GM12878 (cell line): ENCODE results near the gene FAS. TPM values are rescaled to one million over a fixed set of nuclear protein-coding genes. Genes with fewer than 3 reads are reported as not detected.

Source experiments
- ATAC-seq: fragments of 200-7000 bp; cut with Tn5 transposase; 3 replicates; pipeline ENCODE4 v1.9.1; 2020; ENCODE audit warnings: mild to moderate bottlenecking, moderate library complexity
- BruUV-seq: library from RNA; stranded (reverse); fragments of 400-500 nt; replicated peaks from 2 replicates; lab custom pipeline; 2021; lab: Mats Ljungman, UMichigan
- CTCF ChIA-PET: fragments of 300-600 bp; sonication (Branson Sonifier 250); formaldehyde crosslinking; extraction: SDS; loops from one replicate; lab custom pipeline; 2021; ENCODE audit warnings: inconsistent platforms; lab: Yijun Ruan, JAX
- POLR2A ChIA-PET: fragments of 350-600 bp; formaldehyde crosslinking; extraction: SDS; loops from one replicate; lab custom pipeline; 2021; ENCODE audit warnings: inconsistent platforms; lab: Charles Lee
- RAD21 ChIA-PET: fragments of 300-600 bp; sonication (Branson Sonifier 250); formaldehyde crosslinking; loops from one replicate; lab custom pipeline; 2023; ENCODE audit warnings: antibody characterized with exemption; ENCODE audit not compliant: unreplicated experiment; lab: Charles Lee
- SMC1A ChIA-PET: fragments of 300-600 bp; sonication (Branson Sonifier 250); formaldehyde crosslinking; loops from one replicate; lab custom pipeline; 2023; ENCODE audit not compliant: unreplicated experiment, uncharacterized antibody; lab: Charles Lee
- DNase-seq: peaks from one replicate; pipeline ENCODE4 v3.0.0-alpha.2; 2011; ENCODE audit warnings: low read depth, low spot score
- FAIRE-seq: peaks from 3 replicates; lab custom pipeline; 2011; peaks lifted over from hg19 to GRCh38; lab: Jason Lieb, UNC
- H2AFZ ChIP-seq: 2 replicates; pipeline ENCODE4 v1.6.0; 2011; ENCODE audit warnings: low read depth, low read length, control low read depth; ENCODE audit not compliant: control insufficient read depth
- H3K27ac ChIP-seq: 2 replicates; pipeline ENCODE4 v1.5.1; 2011; ENCODE audit warnings: control low read depth; ENCODE audit not compliant: control insufficient read depth, insufficient read depth
- H3K27me3 ChIP-seq, 2 experiments: replicated peaks in 1 of 2; 2 replicates each; pipeline versions ENCODE4 v1.6.0 to v1.6.1; 2011; ENCODE audit warnings: low read length in 1 of 2; ENCODE audit not compliant: control insufficient read depth in 2 of 2, insufficient read depth in 2 of 2
- H3K36me3 ChIP-seq, 2 experiments: 2 replicates each; pipeline ENCODE4 v1.5.1; 2011; ENCODE audit warnings: low read length in 1 of 2; ENCODE audit not compliant: control insufficient read depth in 2 of 2, insufficient read depth in 2 of 2
- H3K4me1 ChIP-seq: 2 replicates; pipeline ENCODE4 v1.6.1; 2011; ENCODE audit warnings: mild to moderate bottlenecking, low read length, moderate library complexity, mixed read lengths; ENCODE audit not compliant: control insufficient read depth, insufficient read depth
- H3K4me2 ChIP-seq: 2 replicates; pipeline ENCODE4 v1.6.0; 2011; ENCODE audit warnings: control low read depth; ENCODE audit not compliant: control insufficient read depth, insufficient read depth
- H3K4me3 ChIP-seq: fragments of 200-600 bp; sonication (generic); 2 replicates; pipeline ENCODE4 v1.5.1; 2016
- H3K79me2 ChIP-seq: 2 replicates; pipeline ENCODE4 v1.6.0; 2011; ENCODE audit warnings: low read length; ENCODE audit not compliant: control insufficient read depth, insufficient read depth
- H3K9ac ChIP-seq: 2 replicates; pipeline ENCODE4 v1.8.0; 2011; ENCODE audit warnings: low read length, control low read depth, mixed read lengths; ENCODE audit not compliant: control insufficient read depth, insufficient read depth
- H3K9me3 ChIP-seq: replicated peaks from 3 replicates; pipeline ENCODE4 v1.5.1; 2011; ENCODE audit warnings: mild to moderate bottlenecking, low read length; ENCODE audit not compliant: control insufficient read depth, insufficient read depth
- H4K20me1 ChIP-seq: 2 replicates; pipeline ENCODE4 v1.6.0; 2011; ENCODE audit not compliant: control insufficient read depth, insufficient read depth
- CREB1 ChIP-seq: IDR thresholded peaks from 2 replicates; pipeline ENCODE4 v1.6.1; 2012; ENCODE audit warnings: low read depth, mild to moderate bottlenecking, inconsistent platforms
- EP300 ChIP-seq, 2 experiments: fragments of 150-350 bp in 1 of 2; IDR thresholded peaks; 2 replicates each; pipeline ENCODE4 v1.6.1; 2011 to 2012; ENCODE audit warnings: low read depth in 2 of 2, low read length in 2 of 2, borderline replicate concordance in 1 of 2, improper control_type of control experiment in 1 of 2, inconsistent platforms in 1 of 2; ENCODE audit not compliant: control insufficient read depth in 1 of 2
- MTA3 ChIP-seq: IDR thresholded peaks from 2 replicates; pipeline ENCODE4 v1.6.1; 2012; ENCODE audit warnings: low read length, inconsistent platforms, borderline replicate concordance
- NFXL1 ChIP-seq: fragments of 450-650 bp; IDR thresholded peaks from 2 replicates; pipeline ENCODE4 v1.6.1; 2017; ENCODE audit warnings: antibody characterized with exemption, mild to moderate bottlenecking, borderline replicate concordance
- PAX8 ChIP-seq: fragments of 450-650 bp; IDR thresholded peaks from 2 replicates; pipeline ENCODE4 v1.6.1; 2017; ENCODE audit warnings: mild to moderate bottlenecking, moderate library complexity
- PBX3 ChIP-seq: IDR thresholded peaks from 2 replicates; pipeline ENCODE4 v1.6.1; 2011; ENCODE audit warnings: mild to moderate bottlenecking, low read depth, low read length, moderate library complexity; ENCODE audit not compliant: insufficient replicate concordance
- RUNX3 ChIP-seq: IDR thresholded peaks from 2 replicates; pipeline ENCODE4 v1.6.1; 2012; ENCODE audit warnings: low read length, inconsistent platforms
- WGBS: methylation state at CpG from one replicate; pipeline ENCODE4 v1.1.6; 2016; ENCODE audit warnings: low lambda C conversion rate; ENCODE audit not compliant: insufficient replicate concordance, insufficient coverage; ENCODE audit errors: missing lambda C conversion rate; 5-methylcytosine and 5-hydroxymethylcytosine counted together
- in situ Hi-C: fragments of 300-500 bp; cut with MboI; formaldehyde crosslinking; loops from 9 replicates; pipeline ENCODE4 v1.14.3; 2018; ENCODE audit warnings: mixed read lengths
- intact Hi-C: fragments of 100-400 bp; cut with micrococcal nuclease; formaldehyde crosslinking; loops from one replicate; pipeline ENCODE4 v1.14.2; 2022; ENCODE audit not compliant: unreplicated experiment
- polyA plus RNA-seq, 11 experiments: library from polyadenylated mRNA; depleted of rRNA in 4 of 11; unstranded in 6 of 11; stranded (reverse) in 5 of 11; fragments of >200 nt; fragmentation: Nextera tagmentation in 4 of 11; fragmentation: Illumina TruSeq in 1 of 11; extraction: Ambion mirVana in 4 of 11; extraction: Trizol in 1 of 11; gene quantifications; 1 replicate in 1 of 11; 2 replicates in 10 of 11; pipeline versions ENCODE4 v1.2.1 to v1.2.3, GENCODE V29; 2011 to 2016; ENCODE audit warnings: inconsistent platforms in 2 of 11, missing spikeins in 2 of 11, low read depth in 1 of 11
- total RNA-seq, 4 experiments: library from RNA; depleted of rRNA in 3 of 4; stranded (reverse); fragments of >200 nt in 3 of 4; fragmentation: Illumina TruSeq in 1 of 4; extraction: Trizol in 1 of 4; gene quantifications; 2 replicates each; pipeline versions ENCODE4 v1.2.1 to v1.2.3, GENCODE V29; 2013 to 2021

FAS gene
- total and polyA plus RNA-seq, 10 of the 15 experiments (the other 5 are each of a cell fraction or from before 2014, with no cell fraction given): 50.1 to 147 (median 69.9) TPM

GRCh38 chr10:88944813-88945212 lies 45.8 kb upstream of the FAS start (continued):
- TF ChIP-seq RUNX3: peak; percentile 94

GRCh38 chr10:88946200-88946599 lies 44.4 kb upstream of the FAS start:
- ChIA-PET CTCF (interaction anchor here (0.7 to 5.3 kb wide), 6 partner anchors 13 to 272 kb away, joined by 4 to 42 read pairs (median 6); partner anchors contain the start of gene FAS), SMC1A (interaction anchor here (1.0 to 5.2 kb wide), 12 partner anchors 9 to 271 kb away, joined by 3 to 28 read pairs (median 5); no protein-coding TSS in a partner anchor), RAD21 (interaction anchor here (0.6 to 3.5 kb wide), 3 partner anchors 13 to 1267 kb away, joined by 3 to 21 read pairs (median 7); partner anchors contain the start of gene FAS), POLR2A (interaction anchor here (0.6 kb wide), 1 partner anchor 16 kb away, joined by 3 read pairs; no protein-coding TSS in a partner anchor)
- Histone ChIP-seq H3K4me2 (no peak overlapping the region), H3K9ac (no peak overlapping the region), H3K27me3 (no peaks in the 10 kb centered on the region), H4K20me1 (no peaks in the 10 kb centered on the region), H3K4me1 (peaks cover 4% of the 10 kb centered on the region), H3K4me3 (no peak overlapping the region), H3K79me2 (no peaks in the 10 kb centered on the region), H3K27ac (no peak overlapping the region), H2AFZ (no peak overlapping the region), H3K36me3 (no peaks in the 10 kb centered on the region; a peak in 1 of 4 replicates)
- FAIRE-seq (no peak), ATAC-seq (no peak), DNase-seq (no peak)
- in situ Hi-C loops (no loop called here), intact Hi-C loops (no loop called here)
- 100% methylated on average over 1 of the region's 1 CpG for WGBS
- no TSS peak for BruUV-seq
- no peak for TF ChIP-seq NFXL1
- no peak for TF ChIP-seq MTA3
- TF ChIP-seq PBX3: no peak
- no peak for TF ChIP-seq CREB1
- no peak for TF ChIP-seq PAX8
- no peak for TF ChIP-seq EP300 (IDR thresholded peaks at IDR 0.05; ENCODE audit: borderline replicate concordance in 1 of 2, control insufficient read depth in 1 of 2, low read depth in 2 of 2, low read length in 2 of 2)
- TF ChIP-seq, all 136 proteins: peak for 0
- H3K9me3 ChIP-seq: no peaks in the 10 kb centered on the region
